HG03457 (cell line): Measurements from ENCODE around the gene MB21D2.
"Not testable (repeated sequence)": the region's sequence is repeated elsewhere in the genome, so short reads cannot be mapped to it uniquely, and the experiment has no call there.

ENCODE experiments used
- ATAC-seq: cut with Tn5 transposase; IDR thresholded peaks from one replicate; pipeline ENCODE4 v1.9.1; 2021; ENCODE audit warnings: moderate number of reproducible peaks; ENCODE audit not compliant: unreplicated experiment

MB21D2 gene, protein sequence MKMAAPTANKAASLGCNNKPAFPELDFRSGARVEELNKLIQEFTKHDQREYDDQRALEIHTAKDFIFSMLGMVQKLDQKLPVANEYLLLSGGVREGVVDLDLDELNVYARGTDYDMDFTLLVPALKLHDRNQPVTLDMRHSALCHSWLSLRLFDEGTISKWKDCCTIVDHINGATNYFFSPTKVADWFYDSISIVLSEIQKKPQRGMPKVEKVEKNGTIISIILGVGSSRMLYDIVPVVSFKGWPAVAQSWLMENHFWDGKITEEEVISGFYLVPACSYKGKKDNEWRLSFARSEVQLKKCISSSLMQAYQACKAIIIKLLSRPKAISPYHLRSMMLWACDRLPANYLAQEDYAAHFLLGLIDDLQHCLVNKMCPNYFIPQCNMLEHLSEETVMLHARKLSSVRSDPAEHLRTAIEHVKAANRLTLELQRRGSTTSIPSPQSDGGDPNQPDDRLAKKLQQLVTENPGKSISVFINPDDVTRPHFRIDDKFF

DNA sequence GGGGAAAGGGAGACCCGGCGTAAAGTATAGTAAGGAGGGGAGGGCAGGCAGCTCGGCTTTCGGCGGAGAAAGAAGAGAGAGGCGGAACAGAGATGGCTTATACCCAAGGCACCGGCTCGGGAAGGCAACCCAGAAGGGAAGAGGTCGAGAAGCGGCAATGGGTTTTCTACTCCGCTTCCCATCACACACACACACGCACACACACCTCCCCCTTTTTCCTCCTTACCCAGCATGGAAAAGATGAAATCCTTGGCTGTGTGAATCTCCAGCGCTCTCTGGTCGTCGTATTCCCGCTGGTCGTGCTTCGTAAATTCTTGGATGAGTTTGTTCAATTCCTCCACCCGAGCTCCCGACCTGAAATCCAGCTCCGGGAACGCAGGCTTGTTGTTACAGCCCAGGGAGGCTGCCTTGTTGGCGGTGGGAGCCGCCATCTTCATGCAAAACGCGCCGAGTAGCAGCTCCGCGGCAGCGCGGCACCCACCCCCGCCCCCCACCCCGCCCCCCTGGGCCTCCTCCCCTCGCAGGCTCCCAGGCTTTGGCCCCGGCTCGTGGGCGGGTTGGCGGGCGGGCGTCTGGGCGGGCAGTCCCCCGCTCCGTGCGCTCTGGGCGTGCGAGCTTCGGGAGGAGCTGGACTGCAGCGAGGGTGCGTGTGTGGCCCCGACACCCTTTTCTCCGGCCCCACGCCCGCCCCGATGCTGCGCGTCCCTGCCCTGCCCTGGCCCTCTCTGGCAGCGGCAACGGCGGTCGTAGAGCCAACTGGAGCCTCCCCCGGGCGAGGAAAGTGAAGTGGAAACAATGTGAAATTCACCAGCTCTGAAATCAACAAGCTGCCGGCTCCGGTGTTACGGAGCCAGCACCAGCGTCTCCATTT, at the start of gene MB21D2:
Gene MB21D2 (minus strand): TSS at position 453 of the 871 bp plus-strand sequence. CDS start 16 bp downstream, at position 437.
- no peak for ATAC-seq

DNA sequence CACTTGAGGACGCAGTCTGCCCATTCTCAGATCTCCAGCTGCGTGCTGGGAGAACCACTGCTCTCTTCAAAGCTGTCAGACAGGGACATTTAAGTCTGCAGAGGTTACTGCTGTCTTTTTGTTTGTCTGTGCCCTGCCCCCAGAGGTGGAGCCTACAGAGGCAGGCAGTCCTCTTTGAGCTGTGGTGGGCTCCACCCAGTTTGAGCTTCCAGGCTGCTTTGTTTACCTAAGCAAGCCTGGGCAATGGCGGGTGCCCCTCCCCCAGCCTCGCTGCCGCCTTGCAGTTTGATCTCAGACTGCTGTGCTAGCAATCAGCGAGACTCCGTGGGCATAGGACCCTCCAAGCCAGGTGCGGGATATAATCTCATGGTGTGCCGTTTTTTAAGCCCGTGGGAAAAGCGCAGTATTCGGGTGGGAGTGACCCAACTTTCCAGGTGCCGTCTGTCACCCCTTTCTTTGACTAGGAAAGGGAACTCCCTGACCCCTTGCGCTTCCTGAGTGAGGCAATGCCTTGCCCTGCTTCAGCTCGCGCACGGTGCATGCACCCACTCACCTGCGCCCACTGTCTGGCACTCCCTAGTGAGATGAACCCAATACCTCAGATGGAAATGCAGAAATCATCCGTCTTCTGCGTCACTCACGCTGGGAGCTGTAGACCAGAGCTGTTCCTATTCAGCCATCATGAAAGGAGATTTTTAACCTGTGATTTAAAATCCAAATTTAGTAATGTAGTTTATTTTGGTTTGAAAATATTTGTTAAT, 47.5 kb upstream of the MB21D2 start:
- not testable (repeated sequence) for ATAC-seq

DNA sequence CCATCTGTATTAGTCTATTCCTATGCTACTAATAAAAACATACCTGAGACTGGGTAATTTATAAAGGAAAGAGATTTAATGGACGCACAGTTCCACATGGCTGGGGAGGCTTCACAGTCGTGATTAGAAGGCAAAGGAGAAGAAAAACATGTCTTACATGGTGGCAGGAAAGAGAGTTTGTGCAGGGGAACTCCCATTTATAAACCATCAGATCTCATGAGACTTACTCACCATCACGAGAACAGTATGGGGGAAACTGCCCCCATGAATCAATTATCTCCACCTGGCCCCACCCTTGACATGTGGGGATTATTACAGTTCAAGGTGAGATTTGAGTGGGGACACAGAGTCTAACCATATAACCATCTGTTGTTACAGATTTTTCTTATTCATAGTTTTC, 42.1 kb upstream of the MB21D2 start:
- no peak for ATAC-seq

GRCh38 chr3:192958219-192958872, 40.7 kb upstream of the MB21D2 start:
- no peak for ATAC-seq

DNA sequence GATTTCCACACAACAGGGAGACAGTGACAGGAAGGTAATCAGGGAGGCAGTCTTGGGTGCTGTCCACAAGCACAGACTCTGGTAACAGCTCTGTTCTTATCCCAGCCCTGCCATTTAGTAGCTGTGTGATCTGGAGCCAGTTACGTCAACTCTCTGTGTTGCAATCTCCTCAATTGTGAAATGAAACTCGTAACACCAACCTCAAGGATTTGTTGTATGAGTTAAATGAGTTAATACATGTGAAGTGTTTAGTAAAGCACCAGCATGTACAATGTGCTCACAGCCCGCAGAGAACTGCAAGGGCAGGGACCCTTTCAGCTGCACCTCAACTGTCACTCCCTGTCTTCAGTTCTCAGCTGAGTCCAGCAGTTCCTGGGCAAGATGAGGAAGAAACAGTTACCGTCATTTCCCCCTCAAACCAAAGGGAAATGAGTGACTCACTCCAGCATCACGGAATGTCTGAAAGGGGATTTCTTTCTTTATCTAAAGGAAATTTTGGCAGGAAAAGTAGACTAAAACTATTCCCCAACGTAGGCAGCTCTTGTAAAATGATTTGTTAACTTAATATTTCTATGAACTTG, 39.9 kb upstream of the MB21D2 start:
- no peak for ATAC-seq

DNA sequence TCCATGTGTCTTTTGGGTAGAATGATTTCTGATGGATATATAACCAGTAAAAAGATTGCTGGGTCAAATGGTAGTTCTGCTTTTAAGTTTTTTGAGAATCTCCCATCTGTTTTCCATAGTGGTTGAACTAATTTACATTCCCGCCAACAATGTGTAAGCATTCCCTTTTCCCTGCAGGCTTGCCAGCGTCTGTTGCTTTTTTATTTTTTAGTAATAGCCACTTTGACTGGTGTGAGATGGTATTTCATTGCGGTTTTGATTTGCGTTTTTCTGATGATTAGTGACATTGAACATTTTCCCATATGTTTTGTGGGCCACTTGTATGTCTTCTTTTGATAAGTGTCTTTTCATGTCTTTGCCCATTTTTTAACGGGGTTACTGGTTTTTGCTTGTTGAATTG, 36.3 kb upstream of the MB21D2 start:
- no peak for ATAC-seq

- ATAC-seq: no peak
These were observed 29.8 kb upstream of the MB21D2 start for GRCh38 chr3:192947421-192947820.

DNA sequence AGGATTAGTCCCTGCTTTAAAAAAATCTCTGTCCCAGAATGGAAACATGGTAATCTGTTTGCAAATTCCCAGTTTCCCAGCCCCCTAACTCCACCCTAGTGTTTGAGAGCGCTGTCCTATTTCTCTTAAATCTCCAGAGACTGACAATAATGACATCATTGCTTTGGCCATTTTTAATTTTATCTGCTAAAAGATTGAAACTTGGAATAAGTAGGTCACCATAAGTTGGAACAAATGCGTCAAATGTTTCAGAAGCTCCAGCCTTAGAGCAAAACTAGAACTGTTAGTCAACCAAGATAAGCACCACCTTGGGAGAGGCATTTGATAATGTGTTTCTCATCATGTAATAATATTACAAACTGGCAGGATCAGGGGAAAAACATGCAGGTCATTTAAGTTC, 25.7 kb upstream of the MB21D2 start:
- ATAC-seq: no peak

GRCh38 chr3:192942625-192943024, 25.0 kb upstream of the MB21D2 start:
- ATAC-seq: no peak

GRCh38 chr3:192940129-192940528, 22.5 kb upstream of the MB21D2 start:
- no peak for ATAC-seq

GRCh38 chr3:192935441-192935840, 17.8 kb upstream of the MB21D2 start:
- no peak for ATAC-seq

GRCh38 chr3:192933779-192934460, 16.3 kb upstream of the MB21D2 start:
- ATAC-seq: no peak

GRCh38 chr3:192933259-192933658, 15.6 kb upstream of the MB21D2 start:
- no peak for ATAC-seq

- no peak for ATAC-seq
These were observed 14.2 kb upstream of the MB21D2 start for GRCh38 chr3:192931825-192932224.

DNA sequence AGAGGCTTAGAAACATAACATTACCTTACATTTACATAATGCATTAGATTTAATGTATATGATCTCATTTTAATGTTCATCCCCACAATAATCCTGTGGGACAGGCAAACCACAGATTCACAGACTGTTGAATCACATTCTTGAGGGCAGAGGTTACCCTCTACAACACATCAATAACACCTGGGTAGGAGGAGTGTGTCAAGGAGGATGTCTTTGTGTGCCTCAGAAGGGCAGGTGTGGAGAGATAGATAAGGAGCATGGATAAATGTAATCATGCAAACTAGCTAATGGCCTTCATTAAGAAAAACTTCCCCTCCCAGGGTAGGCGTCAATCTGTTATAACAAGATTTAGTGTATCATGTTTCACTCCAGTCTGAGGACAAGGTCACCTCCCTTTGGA, 12.9 kb upstream of the MB21D2 start:
- ATAC-seq: no peak

GRCh38 chr3:192929755-192930547, 12.3 kb upstream of the MB21D2 start:
- no peak for ATAC-seq

DNA sequence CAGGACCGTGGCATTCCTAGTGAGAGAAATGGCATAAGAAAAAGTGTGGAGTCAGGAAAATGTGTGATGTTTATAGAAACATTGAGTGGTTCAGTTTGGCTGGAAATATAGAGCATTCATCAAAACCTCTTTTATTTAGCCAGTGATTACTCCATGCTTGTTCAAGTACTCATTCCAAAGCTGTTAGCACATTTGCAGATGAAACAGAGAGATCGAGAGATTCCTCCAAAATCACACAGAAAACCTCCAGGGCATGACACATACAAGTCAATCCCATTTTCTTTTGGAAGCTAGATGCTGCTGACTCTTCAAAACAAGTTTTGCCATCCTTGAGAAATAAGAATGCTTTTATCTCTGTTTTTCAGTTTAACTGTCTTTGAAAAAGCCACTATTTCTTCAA, 11.5 kb upstream of the MB21D2 start:
- no peak for ATAC-seq

DNA sequence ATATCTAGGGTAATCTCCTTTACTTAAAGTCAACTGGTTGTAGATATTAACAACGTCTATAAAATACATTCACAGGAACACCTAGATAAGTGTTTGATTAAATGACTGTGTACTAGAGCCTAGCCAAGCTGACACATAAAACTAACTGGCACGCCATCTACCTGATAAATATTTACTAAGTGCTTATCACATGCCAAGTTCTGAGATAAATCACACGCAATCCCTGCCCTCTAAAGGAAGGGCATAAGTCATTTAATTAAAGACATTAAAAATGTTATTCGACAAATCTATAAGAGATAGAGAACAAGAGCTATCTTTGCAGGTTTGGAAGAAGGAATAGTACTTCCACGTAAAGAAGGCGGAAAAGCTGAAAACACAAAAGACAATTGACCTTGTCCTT, 11.1 kb upstream of the MB21D2 start:
- ATAC-seq: no peak

DNA sequence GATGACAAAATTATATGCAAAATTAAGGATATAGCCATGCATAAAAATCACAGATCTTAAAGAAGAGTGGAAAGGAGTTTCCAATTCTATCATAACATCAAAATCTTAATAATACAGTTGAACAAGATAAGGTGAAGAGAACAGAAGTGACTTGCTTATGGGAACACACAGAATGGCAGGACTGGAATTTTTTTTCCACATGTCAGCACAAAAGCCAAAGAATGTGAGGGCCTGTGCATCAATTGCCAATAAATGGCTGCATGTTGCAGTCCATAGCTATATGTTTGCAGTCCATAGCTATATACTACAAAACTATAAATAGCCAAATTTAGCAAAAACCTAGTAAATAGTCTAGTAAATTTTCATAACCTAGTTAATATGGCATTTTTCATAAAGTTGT, 10.4 kb upstream of the MB21D2 start:
- ATAC-seq: no peak
